ENCODE measurements around the gene TSPAN13. TPM values are rescaled to one million over a fixed set of nuclear protein-coding genes. Genes with fewer than 3 reads are reported as not detected.

Gene TSPAN13
- total and polyA plus RNA-seq, 10 of the 15 experiments (the other 5 are each of a cell fraction or from before 2014, with no cell fraction given), result 0.26 to 0.37 TPM; not detected in 8

GRCh38 chr7:16810573-16810972 lies 57.0 kb downstream of the TSPAN13 start (continued):
- TF ChIP-seq BMI1 (IDR thresholded peaks at IDR 0.05; ENCODE audit: borderline replicate concordance) (no peak), KDM1A (IDR thresholded peaks at IDR 0.05; ENCODE audit: borderline replicate concordance) (no peak), CHD1 (IDR thresholded peaks at IDR 0.05; ENCODE audit: low read depth, low read length) (no peak), CBX5 (IDR thresholded peaks at IDR 0.05; ENCODE audit: low read depth) (no peak)

GRCh38 chr7:16811551-16811950 lies 58.0 kb downstream of the TSPAN13 start:
- TF ChIP-seq POLR2AphosphoS2 (IDR thresholded peaks at IDR 0.05; ENCODE audit: low read depth, low read length), result no peak
- no peak for TF ChIP-seq NR2C2 (IDR thresholded peaks at IDR 0.05; ENCODE audit: borderline replicate concordance, control insufficient read depth, insufficient read length, low read depth)
- no peak for TF ChIP-seq POU2F2 (IDR thresholded peaks at IDR 0.05; ENCODE audit: borderline replicate concordance, low read depth, low read length)
- no peak for TF ChIP-seq CBX5 (IDR thresholded peaks at IDR 0.05; ENCODE audit: low read depth)
- no peak for TF ChIP-seq BACH1 (IDR thresholded peaks at IDR 0.05; ENCODE audit: borderline replicate concordance)
- TF ChIP-seq PML (IDR thresholded peaks at IDR 0.05; ENCODE audit: low read length), result no peak
- no peak for TF ChIP-seq NFIC (IDR thresholded peaks at IDR 0.05; ENCODE audit: low read depth, low read length)
- no peak for TF ChIP-seq MTA2 (IDR thresholded peaks at IDR 0.05; ENCODE audit: low read depth)
- no peak for TF ChIP-seq USF2 (IDR thresholded peaks at IDR 0.05; ENCODE audit: borderline replicate concordance, low read depth, low read length)
- no peak for TF ChIP-seq RCOR1 (conservative IDR thresholded peaks at IDR 0.05; ENCODE audit: low read depth, low read length)
- TF ChIP-seq, protein P1, sequence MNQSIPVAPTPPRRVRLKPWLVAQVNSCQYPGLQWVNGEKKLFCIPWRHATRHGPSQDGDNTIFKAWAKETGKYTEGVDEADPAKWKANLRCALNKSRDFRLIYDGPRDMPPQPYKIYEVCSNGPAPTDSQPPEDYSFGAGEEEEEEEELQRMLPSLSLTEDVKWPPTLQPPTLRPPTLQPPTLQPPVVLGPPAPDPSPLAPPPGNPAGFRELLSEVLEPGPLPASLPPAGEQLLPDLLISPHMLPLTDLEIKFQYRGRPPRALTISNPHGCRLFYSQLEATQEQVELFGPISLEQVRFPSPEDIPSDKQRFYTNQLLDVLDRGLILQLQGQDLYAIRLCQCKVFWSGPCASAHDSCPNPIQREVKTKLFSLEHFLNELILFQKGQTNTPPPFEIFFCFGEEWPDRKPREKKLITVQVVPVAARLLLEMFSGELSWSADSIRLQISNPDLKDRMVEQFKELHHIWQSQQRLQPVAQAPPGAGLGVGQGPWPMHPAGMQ (IDR thresholded peaks at IDR 0.05; ENCODE audit: borderline replicate concordance), result no peak
- BruUV-seq (replicated peaks), result no TSS peak
- intact Hi-C loops (cut with micrococcal nuclease; ENCODE audit: unreplicated experiment), result no loop called here
- no peak overlapping the region for H3K4me2 ChIP-seq (ENCODE audit: control insufficient read depth, insufficient read depth)
- ChIA-PET RAD21 (ENCODE audit: unreplicated experiment) (no interaction called here), CTCF (interaction anchor here (2.8 kb wide), 1 partner anchor 10 kb away, joined by 9 read pairs; no protein-coding TSS in a partner anchor), SMC1A (ENCODE audit: uncharacterized antibody, unreplicated experiment) (no interaction called here), POLR2A (no interaction called here)
- no peak overlapping the region for H3K4me3 ChIP-seq
- DNase-seq (ENCODE audit: low read depth, low spot score) (no peak), ATAC-seq (no peak), FAIRE-seq (no peak)
- 2% methylated on average over 2 of the region's 2 CpGs for WGBS (ENCODE audit: insufficient coverage, insufficient replicate concordance, low lambda C conversion rate, missing lambda C conversion rate)
- H3K27me3 ChIP-seq (replicated peaks in 1 of 2; ENCODE audit: control insufficient read depth in 2 of 2, insufficient read depth in 2 of 2, low read length in 1 of 2), result no peaks in the 10 kb centered on the region
- no peak overlapping the region for H2AFZ ChIP-seq (ENCODE audit: control insufficient read depth, low read depth, low read length)
- H3K36me3 ChIP-seq (ENCODE audit: control insufficient read depth in 2 of 2, insufficient read depth in 2 of 2, low read length in 1 of 2), result no peaks in the 10 kb centered on the region
- no peaks in the 10 kb centered on the region for H3K9me3 ChIP-seq (replicated peaks; ENCODE audit: control insufficient read depth, insufficient read depth, low read length)
- H3K4me1 ChIP-seq (ENCODE audit: control insufficient read depth, insufficient read depth, low read length), result no peaks in the 10 kb centered on the region
- no peak overlapping the region for H3K27ac ChIP-seq (ENCODE audit: control insufficient read depth, insufficient read depth)
- no peaks in the 10 kb centered on the region for H3K79me2 ChIP-seq (ENCODE audit: control insufficient read depth, insufficient read depth, low read length)
- H3K9ac ChIP-seq (ENCODE audit: control insufficient read depth, insufficient read depth, low read length), result no peak overlapping the region
- no peaks in the 10 kb centered on the region for H4K20me1 ChIP-seq (ENCODE audit: control insufficient read depth, insufficient read depth)
- in situ Hi-C loops (cut with MboI), result no loop called here

Data from GM12878 (cell line).